OCI-LY3 (cell line): ENCODE data around the gene ATF6.

ENCODE experiments used
- H2AFZ ChIP-seq: fragments of 200-600, 300-600 bp; shearing (Covaris generic); 2 replicates; pipeline ENCODE4 v1.6.0; 2014; ENCODE audit warnings: antibody characterized with exemption, low read depth, low read length
- H3K27ac ChIP-seq: fragments of 200-600, 300-600 bp; sonication (generic); 2 replicates; pipeline ENCODE4 v1.5.1; 2014; ENCODE audit warnings: mild to moderate bottlenecking, low read length, moderate library complexity, mixed read lengths
- H3K27me3 ChIP-seq: fragments of 200-600, 300-600 bp; sonication (generic); 2 replicates; pipeline ENCODE4 v1.6.1; 2014; ENCODE audit warnings: low read depth, low read length, mixed read lengths
- H3K36me3 ChIP-seq: fragments of 200-600, 300-600 bp; sonication (generic); replicated peaks from 2 replicates; pipeline ENCODE3; 2014; ENCODE audit warnings: low read depth, low read length, mixed read lengths
- H3K4me1 ChIP-seq: fragments of 300-600, 200-600 bp; sonication (generic); 2 replicates; pipeline ENCODE4 v1.6.1; 2014; ENCODE audit warnings: low read length, mixed read lengths
- H3K4me2 ChIP-seq: fragments of 200-600, 300-600 bp; sonication (generic); 2 replicates; pipeline ENCODE4 v1.6.1; 2014; ENCODE audit warnings: low read length, mixed read lengths
- H3K4me3 ChIP-seq: fragments of 300-600, 200-600 bp; sonication (generic); 2 replicates; pipeline ENCODE4 v1.5.1; 2014; ENCODE audit warnings: antibody characterized with exemption, mild to moderate bottlenecking, low read length, moderate library complexity
- H3K79me2 ChIP-seq: fragments of 300-600, 200-600 bp; shearing (Covaris generic); 2 replicates; pipeline ENCODE4 v1.6.1; 2014; ENCODE audit warnings: mild to moderate bottlenecking, low read length, mixed read lengths
- H3K9ac ChIP-seq: fragments of 300-600, 200-600 bp; shearing (Covaris generic); 2 replicates; pipeline ENCODE4 v1.6.0; 2014; ENCODE audit warnings: mild to moderate bottlenecking, low read length, moderate library complexity
- H3K9me3 ChIP-seq: fragments of 200-600, 300-600 bp; shearing (Covaris generic); 2 replicates; pipeline ENCODE4 v1.6.1; 2014; ENCODE audit warnings: low read length, mixed read lengths; ENCODE audit not compliant: insufficient read depth
- H4K20me1 ChIP-seq: fragments of 200-600, 300-600 bp; sonication (generic); 2 replicates; pipeline ENCODE4 v1.6.1; 2016; ENCODE audit warnings: low read length, mixed read lengths; ENCODE audit not compliant: insufficient read depth
- EZH2phosphoT487 ChIP-seq: fragments of 200-600 bp; shearing (Covaris generic); IDR thresholded peaks from 2 replicates; pipeline ENCODE4 v1.6.1; 2018; ENCODE audit warnings: antibody characterized with exemption, mixed run types, low read depth
- TF ChIP-seq, protein P1 (sequence below): fragments of 200-600, 300-600 bp; sonication (generic); IDR thresholded peaks from 2 replicates; pipeline ENCODE4 v1.5.1; 2014; ENCODE audit warnings: antibody characterized with exemption, low read length, low read depth

Gene ATF6

DNA sequence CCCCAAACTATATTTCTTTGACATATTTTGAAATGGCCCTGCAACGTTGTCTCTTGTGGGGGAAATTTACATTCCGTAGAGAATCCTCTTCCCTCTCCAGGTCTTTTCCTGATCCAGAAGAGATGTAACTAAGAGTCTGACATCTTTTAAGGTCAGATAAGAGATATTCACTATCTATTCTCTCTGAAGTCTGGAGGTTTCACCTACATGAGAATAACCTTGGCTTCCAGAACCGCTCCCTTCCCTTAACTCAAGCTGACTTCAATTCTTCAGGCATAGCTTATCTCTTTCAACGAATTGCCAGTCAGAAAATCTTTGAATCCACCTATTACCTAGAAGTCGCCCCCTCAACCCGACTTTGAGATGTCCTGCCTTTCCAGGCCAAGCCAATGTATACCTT, 34.9 kb upstream of the ATF6 start:
- no peak overlapping the region for H3K4me2 ChIP-seq
- no peaks in the 10 kb centered on the region for H3K36me3 ChIP-seq
- no peak overlapping the region for H3K9ac ChIP-seq
- H3K4me3 ChIP-seq = no peak overlapping the region
- peaks cover 44% of the 10 kb centered on the region for H3K4me1 ChIP-seq
- H3K9me3 ChIP-seq = no peaks in the 10 kb centered on the region
- no peaks in the 10 kb centered on the region for H3K27me3 ChIP-seq
- no peaks in the 10 kb centered on the region; the same call in 1 of the 2 replicates for H3K79me2 ChIP-seq
- H2AFZ ChIP-seq = no peak overlapping the region
- no peak overlapping the region for H3K27ac ChIP-seq
- TF ChIP-seq, protein P1, sequence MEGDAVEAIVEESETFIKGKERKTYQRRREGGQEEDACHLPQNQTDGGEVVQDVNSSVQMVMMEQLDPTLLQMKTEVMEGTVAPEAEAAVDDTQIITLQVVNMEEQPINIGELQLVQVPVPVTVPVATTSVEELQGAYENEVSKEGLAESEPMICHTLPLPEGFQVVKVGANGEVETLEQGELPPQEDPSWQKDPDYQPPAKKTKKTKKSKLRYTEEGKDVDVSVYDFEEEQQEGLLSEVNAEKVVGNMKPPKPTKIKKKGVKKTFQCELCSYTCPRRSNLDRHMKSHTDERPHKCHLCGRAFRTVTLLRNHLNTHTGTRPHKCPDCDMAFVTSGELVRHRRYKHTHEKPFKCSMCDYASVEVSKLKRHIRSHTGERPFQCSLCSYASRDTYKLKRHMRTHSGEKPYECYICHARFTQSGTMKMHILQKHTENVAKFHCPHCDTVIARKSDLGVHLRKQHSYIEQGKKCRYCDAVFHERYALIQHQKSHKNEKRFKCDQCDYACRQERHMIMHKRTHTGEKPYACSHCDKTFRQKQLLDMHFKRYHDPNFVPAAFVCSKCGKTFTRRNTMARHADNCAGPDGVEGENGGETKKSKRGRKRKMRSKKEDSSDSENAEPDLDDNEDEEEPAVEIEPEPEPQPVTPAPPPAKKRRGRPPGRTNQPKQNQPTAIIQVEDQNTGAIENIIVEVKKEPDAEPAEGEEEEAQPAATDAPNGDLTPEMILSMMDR = no peak
- no peak for TF ChIP-seq EZH2phosphoT487
- H4K20me1 ChIP-seq = no peaks in the 10 kb centered on the region

DNA sequence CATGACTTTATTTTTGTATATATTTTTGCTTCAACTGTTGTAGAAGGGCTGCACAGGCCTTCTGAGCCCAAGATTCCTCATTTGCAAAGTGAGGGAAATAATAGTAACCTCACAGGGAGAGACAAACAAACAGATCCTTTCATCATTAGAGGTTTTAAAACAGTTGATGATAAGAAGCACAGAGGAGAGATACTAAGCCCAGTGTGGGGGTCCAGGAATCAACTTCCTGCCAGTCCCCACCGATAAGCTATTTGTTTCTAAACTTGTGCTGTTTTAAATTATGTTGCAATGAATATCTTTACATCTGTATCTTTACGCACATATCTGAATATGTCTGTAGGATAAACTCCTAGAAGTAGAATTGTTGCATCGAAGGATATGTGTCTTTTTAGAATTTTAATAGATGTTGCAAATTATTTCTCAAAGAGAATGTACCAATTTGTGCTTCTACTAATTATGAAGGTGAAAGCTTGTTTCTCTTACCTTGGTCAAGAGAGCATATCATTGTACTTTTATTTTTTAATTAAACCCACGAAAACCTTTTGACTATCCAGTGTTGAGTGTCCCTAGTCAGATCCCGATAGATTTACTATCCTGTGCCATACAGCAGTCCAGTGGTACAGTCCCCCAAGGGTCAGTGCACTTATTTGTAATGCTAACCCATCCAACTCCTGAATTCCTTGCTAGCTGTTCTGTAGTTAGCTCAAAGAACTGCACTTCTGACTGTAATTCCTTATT, 34.0 kb upstream of the ATF6 start:
- no peaks in the 10 kb centered on the region for H4K20me1 ChIP-seq
- peaks cover 53% of the 10 kb centered on the region for H3K4me1 ChIP-seq
- H2AFZ ChIP-seq = no peak overlapping the region
- no peaks in the 10 kb centered on the region for H3K9me3 ChIP-seq
- H3K9ac ChIP-seq = no peak overlapping the region
- TF ChIP-seq EZH2phosphoT487 = no peak
- TF ChIP-seq, protein P1 = no peak
- no peaks in the 10 kb centered on the region for H3K36me3 ChIP-seq
- H3K4me3 ChIP-seq = no peak overlapping the region
- no peaks in the 10 kb centered on the region for H3K27me3 ChIP-seq
- H3K27ac ChIP-seq = no peak overlapping the region
- no peak overlapping the region for H3K4me2 ChIP-seq
- H3K79me2 ChIP-seq = no peaks in the 10 kb centered on the region

DNA sequence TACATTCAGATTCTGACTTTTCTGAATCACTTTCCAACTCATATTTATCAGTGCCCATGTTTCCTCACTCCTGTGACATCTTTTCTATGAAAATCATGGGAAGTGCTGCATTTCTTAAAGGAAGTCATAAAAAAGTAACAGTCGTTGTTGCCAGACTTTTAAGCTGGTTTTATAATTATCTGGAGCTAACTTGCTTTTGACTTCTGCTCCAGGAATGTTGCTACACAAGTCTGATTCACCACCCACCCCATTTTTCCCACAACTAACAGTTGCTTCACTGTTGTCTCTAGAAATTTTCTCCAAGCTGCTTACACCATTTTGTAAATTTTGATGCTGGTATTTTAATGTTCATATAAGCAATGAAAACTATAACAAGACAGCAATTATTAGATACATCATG, 32.6 kb upstream of the ATF6 start:
- Histone ChIP-seq H3K79me2 (no peaks in the 10 kb centered on the region), H4K20me1 (no peaks in the 10 kb centered on the region), H3K4me3 (no peak overlapping the region), H3K9me3 (no peaks in the 10 kb centered on the region), H3K4me1 (peaks cover 57% of the 10 kb centered on the region), H2AFZ (no peak overlapping the region), H3K27me3 (no peaks in the 10 kb centered on the region), H3K36me3 (no peaks in the 10 kb centered on the region), H3K4me2 (no peak overlapping the region), H3K27ac (no peak overlapping the region), H3K9ac (no peak overlapping the region)
- TF ChIP-seq EZH2phosphoT487 = no peak
- TF ChIP-seq, protein P1 = no peak

DNA sequence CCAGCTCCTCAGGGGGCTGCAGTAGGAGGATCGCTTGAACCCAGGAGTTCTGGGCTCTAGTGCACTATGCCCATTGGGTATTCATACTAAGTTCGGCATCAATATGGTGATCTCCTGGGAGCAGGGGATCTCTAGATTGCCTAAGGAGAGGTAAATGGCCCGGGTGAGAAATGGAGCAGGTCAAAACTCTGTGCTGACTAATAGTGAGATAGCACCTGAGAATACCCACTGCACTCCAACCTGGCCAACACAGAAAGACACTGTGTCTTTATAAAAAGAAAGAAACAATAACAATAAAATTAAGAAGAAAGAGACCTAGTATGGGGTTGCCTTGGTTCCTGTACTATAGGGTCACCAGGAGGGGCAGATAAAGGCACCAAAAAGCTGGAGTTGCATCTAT, 30.3 kb upstream of the ATF6 start:
- Histone ChIP-seq H3K9me3 (no peaks in the 10 kb centered on the region), H3K4me2 (peak overlapping the region; percentile 56), H3K79me2 (no peaks in the 10 kb centered on the region), H3K4me1 (peaks cover 58% of the 10 kb centered on the region), H3K9ac (no peak overlapping the region), H3K27me3 (no peaks in the 10 kb centered on the region), H3K36me3 (no peaks in the 10 kb centered on the region), H3K27ac (no peak overlapping the region), H2AFZ (no peak overlapping the region), H4K20me1 (no peaks in the 10 kb centered on the region), H3K4me3 (peak overlapping the region; percentile 1; the same call in 1 of the 2 replicates)
- TF ChIP-seq EZH2phosphoT487 = no peak
- TF ChIP-seq, protein P1 = no peak
